COR-L47 (cell line): ENCODE data around the gene IL36B.
A peak's percentile ranks its signal among the peaks of the same experiment; 100 is the strongest.

ENCODE experiments used
- DNase-seq: peaks from one replicate; lab custom pipeline; 2025; lab: John Stamatoyannopoulos, UW

IL36B gene

DNA sequence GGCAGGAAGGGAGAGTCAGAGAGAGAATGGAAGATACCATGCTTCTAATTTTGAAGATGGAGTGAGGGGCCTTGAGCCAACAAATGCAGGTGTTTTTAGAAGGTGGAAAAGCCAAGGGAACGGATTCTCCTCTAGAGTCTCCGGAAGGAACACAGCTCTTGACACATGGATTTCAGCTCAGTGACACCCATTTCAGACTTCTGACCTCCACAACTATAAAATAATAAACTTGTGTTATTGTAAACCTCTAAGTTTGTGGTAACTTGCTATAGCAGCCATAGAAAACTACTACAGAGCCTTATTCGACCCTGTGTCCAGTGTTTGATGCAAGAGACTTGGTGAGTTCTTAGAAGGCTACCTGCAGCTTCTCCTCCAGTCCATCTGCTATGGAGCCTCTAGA lies 22.9 kb upstream of the IL36B start:
- DNase-seq = no peak

DNA sequence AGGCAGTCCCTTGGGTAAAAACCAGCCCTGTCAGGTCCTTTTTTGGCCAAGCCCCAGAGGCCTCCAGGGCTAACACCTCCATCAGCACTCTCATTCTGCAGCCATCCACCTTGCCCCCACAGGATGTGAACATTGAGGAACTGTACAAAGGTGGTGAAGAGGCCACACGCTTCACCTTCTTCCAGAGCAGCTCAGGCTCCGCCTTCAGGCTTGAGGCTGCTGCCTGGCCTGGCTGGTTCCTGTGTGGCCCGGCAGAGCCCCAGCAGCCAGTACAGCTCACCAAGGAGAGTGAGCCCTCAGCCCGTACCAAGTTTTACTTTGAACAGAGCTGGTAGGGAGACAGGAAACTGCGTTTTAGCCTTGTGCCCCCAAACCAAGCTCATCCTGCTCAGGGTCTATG lies 22.4 kb upstream of the IL36B start:
- no peak for DNase-seq

DNA sequence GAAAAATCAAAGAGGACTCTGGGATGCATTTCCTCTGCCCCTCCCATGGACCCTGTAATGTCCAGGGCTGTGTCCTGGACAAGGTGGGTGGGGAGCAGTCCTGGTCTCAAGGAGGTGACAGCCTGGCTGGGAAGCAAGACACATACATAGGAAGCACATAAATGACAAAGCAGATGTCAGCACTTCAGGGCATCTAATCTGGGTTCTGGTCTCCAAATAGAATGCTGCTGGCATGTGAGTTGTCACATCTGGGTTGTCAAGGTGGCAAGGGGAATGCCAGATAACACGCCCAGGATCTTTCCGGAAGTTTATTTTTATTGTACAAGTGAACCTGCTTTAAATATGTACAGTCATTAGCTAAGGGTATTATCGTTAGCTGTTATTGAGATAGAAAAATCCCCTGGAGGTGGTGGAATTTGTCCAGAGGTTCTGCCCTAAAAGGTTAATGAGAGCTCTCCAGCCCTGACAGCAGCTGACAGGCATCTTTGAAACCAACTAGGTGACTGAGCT lies 20.7 kb upstream of the IL36B start:
- no peak for DNase-seq

DNA sequence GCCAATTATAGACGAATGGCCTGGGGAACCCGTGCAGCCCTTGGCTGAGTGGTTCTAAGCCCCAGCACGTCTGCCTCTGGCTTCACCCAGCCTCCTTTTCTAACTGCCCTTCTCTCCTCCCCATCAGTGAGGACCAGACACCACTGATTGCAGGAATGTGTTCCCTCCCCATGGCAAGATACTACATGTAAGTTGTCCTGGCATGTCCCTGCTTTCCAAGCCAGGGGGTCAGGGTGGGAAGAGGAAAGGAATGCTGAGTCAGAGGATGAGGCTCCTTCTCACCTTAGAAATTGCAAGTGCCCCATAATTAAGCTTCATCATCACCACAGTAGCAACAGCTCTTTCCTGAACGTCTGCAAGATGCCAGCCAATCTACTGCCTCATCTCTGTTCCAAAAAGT lies 19.9 kb upstream of the IL36B start:
- no peak for DNase-seq

DNA sequence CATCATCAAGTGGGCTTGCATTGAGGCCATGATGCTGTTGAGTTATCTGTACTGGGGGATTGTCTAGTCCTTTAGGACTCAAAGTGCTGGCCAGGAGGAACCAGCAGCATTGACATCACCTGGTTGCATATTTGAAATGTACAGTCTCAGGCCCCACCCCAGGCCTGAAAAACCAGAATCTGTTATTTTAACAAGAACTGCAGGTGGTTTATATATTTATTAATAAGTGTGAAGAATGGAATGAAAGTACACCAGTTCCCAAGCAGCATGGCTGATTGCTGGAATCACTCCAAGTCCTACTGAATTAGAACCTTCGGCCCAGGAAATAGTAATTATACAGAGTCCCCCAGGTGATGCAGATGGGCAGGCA lies 17.9 kb upstream of the IL36B start:
- peak; percentile 15 for DNase-seq

DNA sequence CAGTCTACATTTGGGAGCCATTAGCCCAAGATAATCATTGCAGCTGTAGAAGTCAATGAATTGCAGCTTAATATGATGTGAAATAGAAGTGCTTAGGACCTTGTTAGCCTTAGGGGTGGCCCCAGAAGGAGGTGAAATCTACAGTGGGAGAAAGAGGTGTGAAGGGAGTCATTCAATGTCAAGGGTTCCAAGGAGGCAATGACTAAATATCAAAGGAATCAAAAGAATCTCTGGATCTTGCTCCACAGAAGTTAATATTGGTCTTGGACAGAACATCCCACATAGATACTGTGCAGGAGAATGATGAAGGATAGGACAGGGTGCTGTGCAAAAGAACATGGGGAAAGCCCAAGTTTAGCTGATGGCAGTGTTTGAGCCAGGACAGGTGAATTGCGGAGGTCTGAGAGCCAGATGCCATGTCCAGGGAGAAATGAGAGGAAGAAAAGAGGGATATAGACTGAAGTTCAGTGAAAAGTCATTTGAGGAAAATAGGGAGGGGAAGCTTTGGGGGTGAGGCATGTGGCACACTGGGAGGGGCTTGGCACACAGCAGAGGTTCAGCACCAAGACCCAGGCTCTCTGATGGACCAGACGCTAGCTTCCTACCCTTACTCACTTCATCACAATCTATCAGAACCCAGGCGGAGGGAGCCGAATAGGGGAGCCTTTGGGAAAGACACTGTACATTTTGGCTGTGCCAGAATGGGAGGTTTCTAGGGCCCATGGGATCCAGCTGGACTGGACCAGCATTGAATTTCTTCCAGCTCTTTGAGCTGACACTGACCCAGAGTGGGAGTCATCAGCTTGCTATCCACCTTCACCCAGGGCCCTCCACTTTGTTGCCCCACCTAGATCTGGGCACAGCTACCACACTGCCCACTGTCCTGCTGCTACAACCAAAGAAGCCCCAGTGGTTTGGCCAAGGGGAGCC lies 17.3 kb upstream of the IL36B start:
- DNase-seq = no peak

DNA sequence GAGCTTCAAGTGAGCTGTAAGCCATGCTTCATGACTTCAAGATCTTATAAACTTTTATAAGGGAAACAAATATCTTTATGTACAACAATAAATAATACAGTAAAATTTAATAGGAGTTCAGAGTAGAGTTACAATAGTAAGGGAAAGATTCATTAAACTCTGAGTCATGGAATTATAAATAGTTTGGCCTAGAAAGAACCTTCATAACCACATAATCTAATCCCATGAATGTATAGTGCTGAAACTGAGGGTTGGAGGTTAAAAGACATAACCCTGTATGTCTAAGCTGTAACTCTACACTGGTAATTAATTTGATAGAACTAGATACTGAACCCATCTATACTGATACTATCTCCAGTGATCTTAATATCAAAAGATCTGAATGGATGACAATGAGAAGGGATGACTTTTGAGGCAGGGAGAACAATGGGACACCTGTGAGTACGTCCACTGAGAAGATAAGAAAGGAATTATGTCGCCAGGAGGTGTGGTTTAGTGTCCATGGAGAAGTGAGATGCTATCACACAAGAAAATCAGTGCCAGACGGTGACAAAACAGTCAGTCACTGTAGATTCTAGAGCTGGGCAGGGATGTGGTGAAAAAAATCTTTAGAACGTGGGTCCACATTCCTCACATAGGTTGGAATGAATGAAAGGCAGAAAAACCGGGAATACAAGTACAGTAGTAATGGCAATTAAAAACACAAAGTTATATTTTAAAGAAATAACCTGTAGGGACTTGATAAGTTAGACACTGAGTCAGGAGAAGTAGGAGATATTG lies 16.2 kb upstream of the IL36B start:
- no peak for DNase-seq

DNA sequence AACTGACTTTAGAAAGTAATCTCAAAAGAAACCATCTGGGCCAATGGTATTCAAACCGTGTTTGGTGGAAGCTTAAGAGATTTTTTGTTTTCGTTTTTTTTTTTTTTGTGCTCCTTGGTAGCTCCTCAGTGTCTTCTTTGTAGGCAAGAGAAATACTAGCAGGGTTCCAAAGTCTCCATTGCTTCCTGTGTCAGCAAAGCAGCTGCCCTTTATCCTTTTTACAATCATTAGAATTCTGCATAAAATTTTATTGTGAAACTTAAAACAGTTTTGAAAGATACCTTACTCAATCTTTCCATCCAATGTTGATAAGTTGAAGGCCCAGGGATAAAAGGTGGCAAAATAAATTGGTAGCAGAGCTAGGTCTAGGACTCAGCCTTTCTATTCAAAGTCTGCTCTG lies 15.6 kb upstream of the IL36B start:
- DNase-seq = no peak

DNA sequence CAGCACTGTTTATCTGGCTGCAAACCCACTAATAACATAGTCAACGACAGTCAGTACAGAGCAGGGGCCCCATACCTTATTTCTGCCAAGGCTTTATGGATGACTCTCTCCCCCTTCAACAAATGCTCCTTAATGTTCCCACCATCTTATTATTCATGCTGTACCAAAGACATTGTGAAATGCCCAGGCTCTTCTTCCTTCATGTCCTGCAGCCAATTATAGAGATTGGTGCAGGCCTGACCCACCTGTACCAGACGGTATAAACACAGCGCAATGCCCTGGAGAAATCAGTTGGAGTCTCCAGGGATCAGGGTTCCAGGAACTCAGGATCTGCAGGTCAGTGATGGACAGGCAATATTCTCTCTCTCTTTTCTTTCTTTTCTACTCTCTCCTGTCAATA lies 15.0 kb upstream of the IL36B start, which contains the start of gene IL1F10:
TSS of gene IL1F10 (plus strand) at position 290 of the 400 bp plus-strand sequence. CDS start 4,769 bp downstream, outside the sequence.
- DNase-seq = no peak

DNA sequence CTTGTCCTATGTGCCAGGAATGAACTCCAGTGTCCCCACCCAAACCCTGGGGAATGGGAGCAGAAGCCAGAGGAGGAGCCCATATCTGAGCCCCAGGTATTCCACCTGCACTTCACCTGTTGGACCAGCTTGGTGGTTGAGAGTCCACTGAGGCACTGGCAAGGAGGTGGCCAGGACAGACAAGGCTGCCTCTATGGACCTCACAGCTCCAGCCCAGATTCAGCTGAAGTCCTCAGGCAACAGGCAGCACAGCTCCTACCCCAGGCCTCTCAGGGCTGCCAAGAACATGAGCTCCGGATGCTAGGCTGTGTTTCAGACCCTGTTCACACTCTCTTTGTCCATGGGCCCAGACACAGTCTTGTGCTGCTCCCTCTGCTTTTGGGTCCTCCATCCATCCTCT lies 12.2 kb upstream of the IL36B start:
- DNase-seq = no peak

DNA sequence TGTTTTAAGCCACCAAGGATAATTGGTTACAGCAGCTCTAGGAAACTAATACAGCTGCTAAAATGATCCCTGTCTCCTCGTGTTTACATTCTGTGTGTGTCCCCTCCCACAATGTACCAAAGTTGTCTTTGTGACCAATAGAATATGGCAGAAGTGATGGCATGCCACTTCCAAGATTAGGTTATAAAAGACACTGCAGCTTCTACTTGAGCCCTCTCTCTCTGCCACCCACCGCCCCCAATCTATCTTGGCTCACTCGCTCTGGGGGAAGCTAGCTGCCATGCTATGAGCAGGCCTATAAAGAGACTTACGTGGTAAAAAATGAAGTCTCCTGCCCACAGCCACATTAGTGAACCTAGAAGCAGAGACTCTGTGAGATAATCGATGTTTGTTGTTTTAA lies 11.6 kb upstream of the IL36B start:
- DNase-seq = no peak

DNA sequence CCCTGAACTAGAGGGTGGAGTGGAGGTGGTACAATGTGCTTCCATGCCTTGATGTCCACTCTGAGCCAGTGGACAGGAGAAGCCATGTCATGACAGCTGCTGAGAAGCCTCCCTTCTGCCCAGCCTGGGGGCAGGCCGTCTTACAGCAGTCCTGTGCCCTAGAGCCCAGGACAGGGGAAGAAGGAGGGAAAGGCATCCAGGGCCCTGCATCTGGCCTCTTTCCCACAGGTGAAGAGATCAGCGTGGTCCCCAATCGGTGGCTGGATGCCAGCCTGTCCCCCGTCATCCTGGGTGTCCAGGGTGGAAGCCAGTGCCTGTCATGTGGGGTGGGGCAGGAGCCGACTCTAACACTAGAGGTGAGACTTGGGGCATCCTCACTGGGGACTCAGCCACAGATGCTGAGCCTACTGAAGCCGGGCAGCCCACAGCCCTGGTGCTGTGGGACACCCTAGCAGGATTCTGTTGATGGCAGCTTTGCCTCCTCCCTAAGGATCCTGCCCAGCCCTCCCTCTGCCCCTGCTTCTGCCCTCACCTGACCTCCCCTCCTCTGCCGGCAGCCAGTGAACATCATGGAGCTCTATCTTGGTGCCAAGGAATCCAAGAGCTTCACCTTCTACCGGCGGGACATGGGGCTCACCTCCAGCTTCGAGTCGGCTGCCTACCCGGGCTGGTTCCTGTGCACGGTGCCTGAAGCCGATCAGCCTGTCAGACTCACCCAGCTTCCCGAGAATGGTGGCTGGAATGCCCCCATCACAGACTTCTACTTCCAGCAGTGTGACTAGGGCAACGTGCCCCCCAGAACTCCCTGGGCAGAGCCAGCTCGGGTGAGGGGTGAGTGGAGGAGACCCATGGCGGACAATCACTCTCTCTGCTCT lies 9.5 kb upstream of the IL36B start:
- DNase-seq = no peak

DNA sequence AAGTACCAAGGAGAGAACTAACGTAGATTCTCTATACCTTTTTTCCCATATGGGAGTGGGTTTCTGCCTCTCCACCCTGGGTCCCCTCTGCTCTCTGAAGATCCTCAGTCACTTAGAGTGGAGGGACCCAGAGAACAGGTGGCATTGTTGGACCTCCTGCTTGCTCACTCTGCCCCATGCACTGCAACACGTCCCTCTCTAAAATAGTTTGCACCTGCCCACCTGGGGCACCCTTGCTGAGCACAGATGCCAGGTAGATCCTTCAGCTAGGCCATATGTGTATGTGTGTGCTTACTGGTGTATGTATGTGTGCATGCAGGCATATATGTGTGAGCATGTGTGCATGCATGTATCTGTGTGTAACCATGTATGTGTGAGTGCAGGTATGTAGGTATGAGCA lies 8.6 kb upstream of the IL36B start:
- no peak for DNase-seq

DNA sequence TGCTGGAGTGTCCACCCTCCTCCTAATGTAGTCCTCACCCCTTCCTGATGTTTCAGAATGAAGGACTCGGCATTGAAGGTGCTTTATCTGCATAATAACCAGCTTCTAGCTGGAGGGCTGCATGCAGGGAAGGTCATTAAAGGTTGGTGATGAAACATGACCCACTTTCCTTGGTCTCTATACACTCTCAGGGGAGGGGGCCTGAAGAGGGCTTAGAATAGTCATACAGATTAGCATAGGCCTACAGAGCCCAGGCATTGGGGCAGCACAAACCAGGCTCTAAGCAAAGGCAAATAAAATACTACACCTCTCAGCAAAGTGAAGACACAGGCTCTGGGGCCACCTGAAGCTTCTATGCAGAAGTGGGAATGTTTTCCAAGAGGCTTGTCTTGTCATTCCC lies 8.1 kb upstream of the IL36B start:
- DNase-seq = no peak

DNA sequence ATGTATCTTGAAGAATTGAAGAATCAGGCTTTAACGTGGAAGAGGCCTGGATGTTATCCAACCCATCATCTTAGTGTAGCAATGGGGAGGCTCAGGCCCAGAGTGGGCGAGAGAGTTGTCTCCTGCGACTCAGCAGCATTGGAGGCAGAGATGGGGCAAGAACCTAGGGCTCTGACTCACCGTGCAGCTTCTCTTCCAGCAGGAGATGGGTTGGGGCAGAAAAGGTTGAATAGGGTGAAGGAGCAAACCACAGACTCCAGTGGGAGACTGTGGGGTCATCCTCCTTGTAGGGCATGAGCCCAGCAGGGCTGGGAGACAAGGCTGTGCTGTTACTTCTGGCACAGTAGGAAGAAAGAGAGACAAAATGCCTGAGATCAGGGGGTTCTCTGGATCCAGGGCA lies 7.7 kb upstream of the IL36B start:
- no peak for DNase-seq

DNA sequence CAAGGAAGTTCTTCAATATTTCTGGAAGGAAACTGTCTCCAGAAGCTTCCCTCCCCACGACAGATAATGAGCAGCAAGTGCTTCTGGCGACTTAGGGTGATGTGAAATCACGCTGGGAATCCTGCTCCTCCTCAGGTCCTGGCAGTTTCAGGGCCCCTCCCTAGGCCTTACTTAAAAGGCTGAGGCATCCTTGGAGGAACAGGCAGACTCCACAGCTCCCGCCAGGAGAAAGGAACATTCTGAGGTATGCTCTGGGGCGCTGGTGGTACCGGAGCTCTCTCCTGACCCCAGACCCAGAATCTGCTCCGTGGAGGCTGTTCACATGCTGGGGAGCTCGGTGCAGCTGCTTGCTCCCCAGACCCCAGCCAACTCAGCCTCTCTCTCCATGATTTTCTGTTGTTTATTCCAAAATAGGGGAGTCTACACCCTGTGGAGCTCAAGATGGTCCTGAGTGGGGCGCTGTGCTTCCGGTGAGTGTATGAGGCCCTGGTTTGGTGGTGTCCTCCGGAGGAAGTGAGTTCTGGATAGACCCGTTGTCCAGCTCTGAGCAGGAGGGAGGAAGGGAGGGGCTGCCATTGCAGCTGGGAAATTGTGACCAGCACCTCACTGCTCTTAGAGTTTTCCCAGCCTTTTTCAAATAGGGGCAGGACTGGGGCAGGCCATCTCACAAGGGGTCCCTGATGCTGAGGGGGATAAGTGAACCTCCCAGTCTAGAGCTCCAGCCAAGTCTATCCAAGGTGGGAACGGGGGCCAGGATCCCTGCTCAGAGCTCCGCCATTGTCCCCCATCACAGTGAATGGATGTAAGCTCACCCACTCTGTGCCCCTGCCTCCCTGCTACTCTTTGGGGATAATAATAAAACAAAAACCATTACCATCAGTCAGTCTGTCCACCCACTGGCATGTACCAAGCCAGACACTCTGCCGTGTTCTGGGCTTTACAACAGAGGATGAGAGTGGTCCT lies 6.6 kb upstream of the IL36B start, which contains the start of gene IL36RN:
TSS of gene IL36RN (plus strand) at position 201 of the 963 bp plus-strand sequence. CDS start at position 442, 241 bp downstream.
- DNase-seq = no peak

DNA sequence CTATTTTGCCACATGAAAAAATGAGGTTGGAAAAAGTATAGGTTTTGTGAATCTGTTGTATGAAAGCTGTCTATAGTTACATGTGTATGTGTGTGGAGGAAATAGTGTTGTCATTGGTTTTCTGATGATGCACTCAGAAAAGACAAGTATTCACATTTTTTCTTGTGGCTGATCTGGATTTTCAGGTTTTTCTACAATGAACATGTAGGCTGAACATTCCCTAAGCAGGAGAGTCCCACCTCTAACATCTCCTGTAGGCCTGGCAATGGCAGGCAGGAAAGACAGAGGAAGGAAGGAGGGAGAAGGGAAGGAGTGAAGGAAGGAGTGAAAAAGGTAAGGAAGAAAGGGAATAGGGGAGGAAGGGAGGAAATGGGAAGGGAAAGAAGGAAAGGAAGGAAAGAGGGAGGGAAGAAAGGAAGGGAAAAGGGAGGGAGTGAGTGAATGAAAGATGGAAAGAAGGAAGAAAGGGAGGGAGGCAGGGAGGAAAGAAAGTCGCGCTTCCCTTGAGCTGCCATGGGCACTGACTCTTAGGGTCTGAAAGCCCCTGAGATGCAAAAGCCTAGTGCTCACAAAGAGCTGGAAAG lies 5.8 kb upstream of the IL36B start:
- no peak for DNase-seq

DNA sequence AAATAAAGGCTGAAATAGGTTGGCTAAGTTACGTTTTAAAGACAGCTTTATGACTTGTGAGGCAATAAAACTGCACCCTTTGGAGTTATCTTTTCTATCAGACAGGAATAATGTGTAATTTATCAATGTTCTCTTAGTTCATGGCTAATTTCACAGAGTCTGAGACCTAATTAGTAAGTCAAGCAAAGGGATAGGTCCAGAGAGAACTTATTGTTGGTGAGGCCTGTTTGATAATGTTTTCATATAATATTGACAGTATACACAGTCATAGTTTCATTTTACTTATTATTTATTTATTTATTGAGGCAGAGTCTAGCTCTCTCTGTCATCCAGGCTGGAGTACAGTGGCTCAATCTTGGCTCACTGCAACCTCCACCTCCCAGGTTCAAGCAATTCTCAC lies 4.5 kb upstream of the IL36B start:
- DNase-seq = no peak

DNA sequence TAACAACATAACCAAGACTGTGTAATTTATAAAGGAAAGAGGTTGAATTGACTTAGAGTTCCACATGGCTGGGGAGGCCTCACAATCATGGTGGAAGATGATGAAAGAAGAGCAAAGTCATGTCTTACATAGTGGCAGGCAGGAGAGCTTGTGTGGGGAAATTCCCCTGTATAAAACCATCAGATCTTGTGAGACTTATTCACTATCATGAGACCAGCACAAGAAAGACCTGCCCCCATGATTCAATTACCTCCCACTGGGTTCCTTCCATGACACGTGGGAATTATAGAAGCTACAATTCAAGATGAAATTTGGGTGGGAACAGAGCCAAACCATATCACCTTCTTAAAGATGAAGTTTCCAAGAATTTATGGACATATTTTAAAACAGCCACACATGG lies 3.9 kb upstream of the IL36B start:
- no peak for DNase-seq

DNA sequence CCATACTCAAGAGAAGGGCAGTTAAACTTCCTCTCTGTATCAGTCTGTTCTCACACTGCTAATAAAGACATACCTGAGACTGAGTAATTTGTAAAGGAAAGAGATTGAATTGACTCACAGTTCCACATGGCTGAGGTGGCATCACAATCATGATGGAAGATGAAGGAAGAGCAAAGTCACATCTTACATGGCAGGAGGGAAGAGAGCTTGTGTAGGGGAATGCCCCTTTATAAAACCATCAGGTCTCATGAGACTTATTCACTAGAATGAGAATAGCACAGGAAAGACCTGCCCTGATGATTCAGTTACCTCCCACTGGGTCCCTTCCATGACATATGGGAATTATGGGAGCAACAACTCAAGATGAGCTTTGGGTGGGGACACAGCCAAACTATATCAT lies 1.4 kb upstream of the IL36B start:
- no peak for DNase-seq
